Esophagus squamous epithelium (tissue), 4 donors: Measurements from ENCODE around the gene OR4F6.

ENCODE experiments used
- CTCF ChIP-seq, 6 experiments: fragments of 450-650 bp in 4 of 6; fragments of 200-600 bp in 2 of 6; sonication (generic) in 2 of 6; IDR thresholded peaks; one replicate each; pipeline ENCODE4 v1.5.1; 2016 to 2019; ENCODE audit warnings: antibody characterized with exemption in 6 of 6, mild to moderate bottlenecking in 4 of 6, moderate library complexity in 4 of 6
- POLR2A ChIP-seq, 4 donors: fragments of 450-650 bp; IDR thresholded peaks; one replicate each; pipeline ENCODE4 v1.6.1; 2017; ENCODE audit warnings: antibody characterized with exemption in 4 of 4, mild to moderate bottlenecking in 4 of 4, moderate library complexity in 3 of 4

GRCh38 chr15:101827257-101827656 lies 23.9 kb downstream of the OR4F6 start:
- TF ChIP-seq CTCF (IDR thresholded peaks at IDR 0.05) (no peak), POLR2A (IDR thresholded peaks at IDR 0.05) (no peak)
